HG03432 (cell line): Measurements from ENCODE around the gene SLCO3A1.
"Not testable (repeated sequence)": the region's sequence is repeated elsewhere in the genome, so short reads cannot be mapped to it uniquely, and the experiment has no call there.

ENCODE experiments used
- ATAC-seq: cut with Tn5 transposase; IDR thresholded peaks from one replicate; pipeline ENCODE4 v1.9.1; 2021; ENCODE audit warnings: mild to moderate bottlenecking, moderate library complexity; ENCODE audit not compliant: unreplicated experiment

Gene SLCO3A1

GRCh38 chr15:92028389-92028724, 174.8 kb downstream of the SLCO3A1 start:
- no peak for ATAC-seq

- ATAC-seq: no peak
Observed at GRCh38 chr15:92029767-92030166, 176.3 kb downstream of the SLCO3A1 start.

GRCh38 chr15:92033314-92033713, 179.8 kb downstream of the SLCO3A1 start:
- no peak for ATAC-seq

- no peak for ATAC-seq
Observed at GRCh38 chr15:92033723-92034122, 180.2 kb downstream of the SLCO3A1 start.

- no peak for ATAC-seq
Observed at GRCh38 chr15:92034227-92034626, 180.7 kb downstream of the SLCO3A1 start.

GRCh38 chr15:92035551-92035950, 182.0 kb downstream of the SLCO3A1 start:
- no peak for ATAC-seq

- no peak for ATAC-seq
Observed at GRCh38 chr15:92035961-92036360, 182.5 kb downstream of the SLCO3A1 start.

GRCh38 chr15:92037491-92037890, 184.0 kb downstream of the SLCO3A1 start:
- ATAC-seq: no peak

- no peak for ATAC-seq
Observed at GRCh38 chr15:92040350-92040749, 186.8 kb downstream of the SLCO3A1 start.

- no peak for ATAC-seq
Observed at GRCh38 chr15:92041371-92041770, 187.9 kb downstream of the SLCO3A1 start.

GRCh38 chr15:92043283-92043682, 189.8 kb downstream of the SLCO3A1 start:
- no peak for ATAC-seq

GRCh38 chr15:92044203-92044909, 190.8 kb downstream of the SLCO3A1 start:
- ATAC-seq: no peak

- no peak for ATAC-seq
Observed at GRCh38 chr15:92047900-92048299, 194.4 kb downstream of the SLCO3A1 start.

GRCh38 chr15:92048739-92049138, 195.2 kb downstream of the SLCO3A1 start:
- no peak for ATAC-seq

GRCh38 chr15:92049290-92049989, 195.9 kb downstream of the SLCO3A1 start:
- no peak for ATAC-seq

- ATAC-seq: no peak
Observed at GRCh38 chr15:92050220-92050898, 196.9 kb downstream of the SLCO3A1 start.

GRCh38 chr15:92051716-92052115, 198.2 kb downstream of the SLCO3A1 start:
- ATAC-seq: no peak

GRCh38 chr15:92053753-92054316, 200.3 kb downstream of the SLCO3A1 start:
- ATAC-seq: no peak

GRCh38 chr15:92056875-92057274, 203.4 kb downstream of the SLCO3A1 start:
- no peak for ATAC-seq

- no peak for ATAC-seq
Observed at GRCh38 chr15:92059036-92059970, 205.8 kb downstream of the SLCO3A1 start.

- not testable (repeated sequence) for ATAC-seq
Observed at GRCh38 chr15:92059971-92060311, 206.4 kb downstream of the SLCO3A1 start.
